ENCODE results near the gene RELA.

DNA sequence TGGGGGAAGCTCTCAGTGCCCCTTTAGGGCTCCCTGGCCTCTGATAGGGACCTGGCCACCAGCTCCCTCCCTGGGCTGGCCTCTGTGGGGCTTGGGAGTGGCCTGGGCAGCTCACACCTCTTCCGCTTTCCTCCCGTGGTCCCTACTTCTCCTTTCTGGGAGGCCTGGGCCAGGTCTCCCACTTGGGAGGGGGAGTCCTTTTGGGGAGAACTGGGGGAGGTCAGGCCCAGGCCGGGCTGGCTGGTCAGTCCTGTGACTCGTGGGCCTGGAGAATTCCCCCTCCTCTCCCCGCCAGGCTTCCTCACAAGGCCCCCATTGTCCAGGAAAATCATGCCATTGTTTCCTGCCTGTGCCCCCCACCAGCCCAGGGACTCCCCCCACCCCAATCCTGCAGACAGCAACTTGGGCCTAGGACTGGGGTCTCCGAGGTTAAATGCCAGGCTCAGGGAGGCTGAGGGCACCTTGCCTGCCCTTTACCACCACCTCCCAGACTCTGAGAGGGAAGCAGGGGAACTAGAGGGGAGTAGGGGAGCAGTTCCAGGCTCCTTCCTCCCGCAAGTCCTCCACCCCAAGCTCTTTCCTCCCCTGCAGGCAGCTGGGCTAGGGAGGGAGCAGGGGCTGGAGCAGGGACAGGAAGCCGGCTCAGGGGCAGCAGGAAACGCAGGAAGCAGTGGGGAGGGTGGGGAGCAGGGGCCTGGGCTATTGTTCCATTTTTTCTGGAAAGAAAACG lies 51.5 kb downstream of the RELA start:
- TF ChIP-seq, protein P1, sequence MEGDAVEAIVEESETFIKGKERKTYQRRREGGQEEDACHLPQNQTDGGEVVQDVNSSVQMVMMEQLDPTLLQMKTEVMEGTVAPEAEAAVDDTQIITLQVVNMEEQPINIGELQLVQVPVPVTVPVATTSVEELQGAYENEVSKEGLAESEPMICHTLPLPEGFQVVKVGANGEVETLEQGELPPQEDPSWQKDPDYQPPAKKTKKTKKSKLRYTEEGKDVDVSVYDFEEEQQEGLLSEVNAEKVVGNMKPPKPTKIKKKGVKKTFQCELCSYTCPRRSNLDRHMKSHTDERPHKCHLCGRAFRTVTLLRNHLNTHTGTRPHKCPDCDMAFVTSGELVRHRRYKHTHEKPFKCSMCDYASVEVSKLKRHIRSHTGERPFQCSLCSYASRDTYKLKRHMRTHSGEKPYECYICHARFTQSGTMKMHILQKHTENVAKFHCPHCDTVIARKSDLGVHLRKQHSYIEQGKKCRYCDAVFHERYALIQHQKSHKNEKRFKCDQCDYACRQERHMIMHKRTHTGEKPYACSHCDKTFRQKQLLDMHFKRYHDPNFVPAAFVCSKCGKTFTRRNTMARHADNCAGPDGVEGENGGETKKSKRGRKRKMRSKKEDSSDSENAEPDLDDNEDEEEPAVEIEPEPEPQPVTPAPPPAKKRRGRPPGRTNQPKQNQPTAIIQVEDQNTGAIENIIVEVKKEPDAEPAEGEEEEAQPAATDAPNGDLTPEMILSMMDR (IDR thresholded peaks at IDR 0.05) = no peak
- no peak for TF ChIP-seq POLR2A (IDR thresholded peaks at IDR 0.05)

Measured in esophagus squamous epithelium (tissue), 4 donors.